GM10248 (cell line): ENCODE measurements around the gene PRADC1.
"Not testable (repeated sequence)": the region's sequence is repeated elsewhere in the genome, so short reads cannot be mapped to it uniquely, and the experiment has no call there.

Source experiments
- CTCF ChIA-PET: fragments of 300-600 bp; sonication (Branson Sonifier 250); formaldehyde crosslinking; extraction: SDS; loops from one replicate; lab custom pipeline; 2021; ENCODE audit warnings: antibody characterized with exemption; lab: Yijun Ruan, JAX
- POLR2A ChIA-PET: fragments of 350-650 bp; sonication (Branson Sonifier 250); formaldehyde crosslinking; extraction: SDS; loops from one replicate; lab custom pipeline; 2020; ENCODE audit warnings: antibody characterized with exemption; lab: Yijun Ruan, JAX
- DNase-seq: peaks from one replicate; pipeline ENCODE4 v3.0.0; 2012; ENCODE audit errors: extremely low spot score
- CTCF ChIP-seq: IDR thresholded peaks from 2 replicates; pipeline ENCODE4 v1.5.1; 2012; ENCODE audit warnings: mild to moderate bottlenecking, low read depth; ENCODE audit errors: extremely low read depth, missing control alignments, control extremely low read depth

The PRADC1 gene

DNA sequence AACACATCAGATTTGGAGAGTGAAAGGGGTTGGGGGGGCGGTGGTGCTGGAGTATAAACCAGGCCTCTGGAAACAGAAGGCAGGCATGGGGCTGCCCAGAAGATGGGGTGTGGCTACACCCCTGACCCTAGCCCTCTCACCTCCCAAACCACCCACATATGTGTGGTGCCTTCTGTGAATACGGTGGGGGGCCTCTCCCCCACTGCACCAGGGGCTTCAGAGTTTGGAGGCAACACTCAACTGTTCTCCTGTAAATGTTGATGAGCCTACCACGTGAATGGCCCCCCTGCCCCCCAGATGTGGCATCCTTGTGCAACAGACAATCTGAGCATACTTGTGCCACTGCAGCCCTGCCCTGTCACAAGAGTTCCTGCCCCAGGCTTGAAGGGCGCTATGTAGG is 31.7 kb upstream of the PRADC1 start:
- ChIA-PET POLR2A (no interaction called here), CTCF (no interaction called here)
- TF ChIP-seq CTCF: no peak
- no peak for DNase-seq

GRCh38 chr2:73264332-73264606 is 31.2 kb upstream of the PRADC1 start:
- POLR2A ChIA-PET: no interaction called here
- TF ChIP-seq CTCF: no peak
- CTCF ChIA-PET: interaction anchor here (2.5 kb wide), 1 partner anchor 26 kb away, joined by 11 read pairs; no protein-coding TSS in a partner anchor
- no peak for DNase-seq

GRCh38 chr2:73263540-73264331 is 30.7 kb upstream of the PRADC1 start:
- DNase-seq: no peak
- POLR2A ChIA-PET: no interaction called here
- CTCF ChIA-PET: interaction anchor here (2.2 to 2.5 kb wide), 2 partner anchors 10 to 26 kb away, joined by 4 to 11 read pairs; no protein-coding TSS in a partner anchor

DNA sequence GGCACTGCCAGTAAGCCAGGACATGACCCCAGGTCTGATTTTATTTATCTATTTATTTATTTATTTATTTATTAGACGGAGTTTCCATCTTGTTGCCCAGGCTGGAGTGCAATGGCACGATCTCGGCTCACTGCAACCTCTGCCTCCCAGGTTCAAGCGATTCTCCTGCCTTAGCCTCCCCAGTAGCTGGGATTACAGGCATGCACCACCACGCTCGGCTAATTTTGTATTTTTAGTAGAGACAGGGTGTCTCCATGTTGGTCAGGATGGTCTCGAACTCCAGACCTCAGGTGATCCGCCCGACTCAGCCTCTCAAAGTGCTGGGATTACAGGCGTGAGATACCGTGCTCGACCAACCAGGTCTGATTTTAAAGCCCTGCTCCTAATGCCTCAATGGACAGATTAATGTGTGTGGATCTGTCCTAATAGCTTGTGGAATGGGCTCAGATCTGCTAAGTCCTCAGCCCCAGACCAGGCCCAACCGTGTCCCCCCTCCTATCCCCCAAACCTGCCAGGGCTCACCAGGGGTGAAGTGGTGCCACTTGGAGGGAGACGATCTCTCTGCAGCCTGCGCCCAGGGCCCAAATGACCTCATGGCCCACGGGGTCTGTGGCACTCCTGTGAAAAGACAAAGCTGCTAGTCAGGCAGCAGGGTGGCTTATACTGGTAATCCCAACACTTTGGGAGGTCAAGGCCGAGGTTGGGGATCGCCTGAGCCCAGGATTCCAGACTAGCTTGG is 29.8 kb upstream of the PRADC1 start:
- POLR2A ChIA-PET, DNase-seq: not testable (repeated sequence)
- CTCF ChIA-PET: interaction anchor here (1.6 to 2.5 kb wide), 3 partner anchors 10 to 27 kb away, joined by 4 to 11 read pairs (median 5); no protein-coding TSS in a partner anchor

More at GRCh38 chr2:73263540-73264331, 30.7 kb upstream of the PRADC1 start:
- no peak for TF ChIP-seq CTCF

DNA sequence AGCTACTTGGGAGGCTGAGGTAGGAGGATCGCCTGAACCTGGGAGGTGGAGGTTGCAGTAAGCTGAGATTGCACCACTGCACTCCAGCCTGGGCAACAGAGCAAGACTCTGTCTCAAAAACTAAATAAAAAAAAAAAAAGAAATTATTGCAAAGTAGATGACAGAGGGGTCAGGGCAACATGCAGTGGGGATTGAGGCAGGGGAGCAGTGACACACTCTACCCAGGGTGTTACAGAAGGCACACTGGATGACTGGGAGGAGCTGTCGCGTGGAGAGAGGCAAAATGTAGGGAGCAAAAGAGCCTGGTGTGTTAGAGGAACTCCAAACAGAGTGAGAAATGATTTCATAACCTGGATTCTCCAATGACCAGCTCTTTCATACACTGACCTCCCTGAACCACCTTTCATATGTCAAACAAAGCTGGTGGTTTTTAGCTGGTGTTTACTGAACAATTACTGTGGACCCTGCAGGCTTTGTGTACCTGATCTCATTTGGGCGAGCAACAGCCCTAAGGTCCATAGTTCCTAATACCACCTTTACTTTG is 29.1 kb upstream of the PRADC1 start:
- CTCF ChIA-PET: interaction anchor here (1.1 to 2.5 kb wide), 4 partner anchors 11 to 28 kb away, joined by 3 to 11 read pairs (median 4); no protein-coding TSS in a partner anchor
- POLR2A ChIA-PET: no interaction called here
- DNase-seq: no peak
- no peak for TF ChIP-seq CTCF

DNA sequence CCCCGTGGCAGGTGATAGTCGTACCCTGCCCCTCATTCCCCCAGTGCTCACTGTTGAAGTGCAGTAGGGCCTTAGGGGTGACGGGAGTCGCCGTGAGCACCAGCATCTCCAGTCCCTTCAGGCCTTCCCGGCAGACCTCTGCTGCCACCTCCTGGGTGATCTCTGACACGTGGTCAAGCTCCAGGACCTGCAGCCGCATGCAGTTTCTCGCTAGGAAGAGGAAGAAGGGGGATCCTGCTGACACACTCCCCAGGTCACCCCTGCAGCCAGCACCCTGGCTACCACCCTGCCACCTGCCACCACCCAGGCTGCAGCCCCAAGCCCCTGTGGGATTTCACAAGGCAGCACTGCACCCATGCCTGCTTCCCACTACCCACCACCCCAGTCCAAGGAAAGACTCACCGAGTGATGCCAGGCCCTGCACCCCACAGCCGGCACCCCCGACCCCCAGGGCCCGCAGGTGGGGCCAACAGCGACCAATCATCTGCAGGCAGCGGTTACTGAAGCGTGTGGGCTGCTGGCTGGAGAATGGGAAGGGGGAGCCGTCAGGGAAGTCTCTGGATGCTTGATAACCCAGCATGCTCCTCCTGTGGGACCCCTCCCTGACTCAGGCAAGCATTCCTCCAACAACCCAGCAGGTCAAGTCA is 27.4 kb upstream of the PRADC1 start:
- ChIA-PET POLR2A (no interaction called here), CTCF (no interaction called here)
- DNase-seq: no peak
- peak; percentile 38 for TF ChIP-seq CTCF
